NCI-H774 (cell line): ENCODE data around the gene MGAT4A.
"Not testable (repeated sequence)": the region's sequence is repeated elsewhere in the genome, so short reads cannot be mapped to it uniquely, and the experiment has no call there.

Experiments
- DNase-seq: peaks from one replicate; lab custom pipeline; 2025; lab: John Stamatoyannopoulos, UW

The MGAT4A gene

DNA sequence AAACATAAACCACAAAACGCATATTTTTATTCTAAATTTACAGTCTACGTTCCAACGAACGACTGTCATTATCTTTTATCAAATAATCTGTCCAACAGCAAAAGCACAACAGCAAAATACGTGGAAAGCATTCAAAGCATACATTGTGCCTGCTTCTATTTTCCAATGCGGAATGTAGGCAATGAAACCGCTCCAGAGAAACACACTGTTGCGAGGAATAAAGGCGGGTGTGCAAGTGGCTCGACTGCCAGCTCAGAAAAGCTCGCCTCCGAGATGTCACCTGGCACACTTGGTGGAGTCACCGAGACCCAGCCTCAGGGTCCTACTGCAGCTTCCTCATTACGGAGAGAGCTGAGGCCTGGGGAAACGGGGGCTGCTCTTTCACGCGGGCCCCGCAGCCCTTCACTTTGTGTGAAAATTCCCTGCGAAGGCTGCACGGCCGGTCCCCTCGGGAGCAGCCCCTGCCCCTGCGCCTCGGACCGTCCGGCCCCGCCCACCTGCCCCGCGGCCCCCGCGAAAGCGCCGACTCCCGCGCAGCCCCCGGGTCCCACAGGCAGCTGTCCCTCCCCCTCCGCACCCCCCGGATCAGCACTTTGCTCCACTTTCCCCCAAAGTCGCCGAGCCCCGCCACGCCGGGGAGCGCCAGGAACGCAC, 752 bp downstream of the MGAT4A start:
- peak; percentile 53 for DNase-seq

DNA sequence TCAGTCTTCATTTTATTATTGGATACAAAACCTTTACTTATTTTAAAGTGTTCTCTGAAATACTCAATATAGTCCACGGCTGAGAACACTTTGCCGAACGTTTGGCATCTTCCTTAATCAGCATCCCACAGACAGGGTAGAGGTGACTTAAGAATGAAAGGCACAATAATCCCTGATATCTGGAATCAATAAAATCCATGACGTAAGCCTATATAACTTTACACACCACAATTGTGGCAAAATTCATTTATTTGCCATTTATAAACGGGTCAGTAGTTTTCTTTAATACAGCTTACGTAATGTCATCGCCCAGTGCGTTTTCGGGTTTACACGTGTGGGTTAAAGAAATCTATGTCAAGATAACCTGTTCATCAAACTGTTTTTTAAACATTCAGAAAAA, 1.3 kb downstream of the MGAT4A start:
- DNase-seq, result no peak

DNA sequence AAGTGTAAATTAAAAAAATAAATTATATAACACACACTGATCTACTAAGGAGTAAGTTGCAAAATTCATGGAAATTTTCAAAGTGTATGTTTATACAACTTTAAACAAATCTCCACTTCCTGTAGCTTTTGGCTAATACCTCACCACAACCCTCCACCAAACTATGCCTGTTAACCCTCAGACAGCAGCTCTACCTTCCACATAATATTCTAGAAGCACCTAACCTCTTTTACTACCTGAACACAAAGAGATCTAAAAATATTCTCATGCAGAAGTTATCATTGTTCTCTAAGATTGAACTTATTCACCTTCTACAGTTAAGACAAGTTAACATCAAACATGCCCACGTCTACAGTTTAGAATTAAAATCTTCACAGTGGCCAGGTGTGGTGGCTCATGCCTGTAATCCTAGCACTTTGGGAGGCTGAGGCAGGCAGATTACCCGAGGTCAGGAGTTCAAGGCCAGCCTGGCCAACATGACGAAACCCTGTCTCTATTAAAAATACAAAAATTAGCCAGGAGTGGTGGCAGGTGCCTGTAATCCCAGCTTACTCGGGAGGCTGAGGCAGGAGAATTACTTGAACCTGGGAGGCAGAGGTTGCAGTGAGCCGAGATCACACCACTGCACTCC, 2.7 kb downstream of the MGAT4A start:
- not testable (repeated sequence) for DNase-seq

DNA sequence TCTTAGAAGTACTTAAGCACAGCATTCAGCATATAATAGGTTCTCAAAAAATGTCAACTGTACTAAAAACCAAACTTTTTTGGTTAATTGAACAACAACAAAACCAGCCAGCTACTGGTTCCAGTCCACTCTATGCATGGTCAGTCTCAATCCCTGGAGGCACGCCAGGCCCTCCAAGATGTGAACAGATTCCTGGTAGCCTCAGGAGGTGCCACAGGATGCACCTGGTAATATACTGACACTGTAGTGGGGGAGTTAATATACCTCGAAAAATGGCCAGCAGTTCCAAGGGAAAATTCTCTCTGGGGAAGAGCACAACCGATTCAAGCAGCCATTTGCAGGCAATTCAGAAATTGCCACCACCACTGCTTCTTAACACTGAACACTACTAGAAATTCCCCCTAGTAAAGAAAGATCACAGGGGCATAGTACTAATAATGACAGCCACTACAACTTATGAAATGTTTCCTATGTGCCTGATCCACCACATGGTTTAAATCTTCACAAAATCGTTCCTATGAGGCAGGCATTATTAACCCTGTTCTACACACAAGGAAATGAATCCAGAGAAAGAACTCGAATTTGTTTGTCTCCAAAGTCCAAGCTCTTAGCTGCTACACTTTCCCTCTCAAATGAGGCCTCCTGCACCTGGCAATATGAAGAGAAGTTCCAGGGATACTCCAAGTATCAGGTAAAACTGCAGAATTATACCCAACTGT, 3.4 kb downstream of the MGAT4A start:
- DNase-seq, result no peak

DNA sequence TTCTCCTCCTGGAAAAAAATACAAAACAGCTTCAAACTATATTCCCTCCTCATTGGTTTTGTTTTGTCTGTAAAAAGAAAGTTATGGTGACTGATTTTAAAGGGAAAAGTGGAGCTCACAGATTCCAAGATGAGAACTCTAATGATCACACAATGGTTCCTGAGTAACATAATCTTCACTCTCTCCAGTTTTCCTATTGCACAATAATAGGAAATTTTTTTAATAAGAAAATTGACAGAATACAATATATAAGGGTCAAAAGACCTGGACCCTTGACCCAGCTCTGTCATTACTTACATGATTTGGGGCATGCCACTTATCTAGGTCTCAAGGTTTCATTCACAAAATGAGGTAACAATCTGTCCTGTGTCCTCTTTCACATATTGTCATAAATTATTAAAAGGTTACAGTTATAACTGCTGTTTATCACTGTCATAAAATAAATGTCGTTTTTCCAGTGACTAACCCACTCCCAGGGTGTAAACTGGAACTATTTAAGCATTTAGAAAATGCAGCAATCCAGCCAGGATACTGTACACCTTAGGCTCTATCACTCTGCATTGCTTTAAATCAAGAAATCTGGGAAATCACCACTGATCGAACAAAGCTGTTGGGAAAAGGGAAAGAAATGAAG, 4.1 kb downstream of the MGAT4A start:
- no peak for DNase-seq

DNA sequence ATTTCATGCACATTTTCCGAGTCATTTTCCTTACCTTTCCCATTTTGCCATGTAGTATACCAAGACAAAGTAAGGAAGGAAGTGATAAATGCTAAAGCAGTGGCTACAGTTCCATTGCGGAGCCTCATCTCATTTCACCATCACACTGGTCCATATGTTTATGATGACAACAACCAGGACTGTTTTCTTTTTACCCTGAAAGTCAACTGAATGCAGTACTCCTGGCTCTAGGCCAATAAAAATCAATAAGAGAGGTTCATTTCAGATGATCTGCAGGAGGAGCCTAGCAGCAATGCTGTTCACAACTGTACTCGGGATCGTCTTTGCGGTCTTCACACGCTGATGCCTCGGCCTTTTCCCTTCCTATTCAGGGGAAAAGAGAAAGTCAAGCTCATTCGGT, 4.7 kb downstream of the MGAT4A start:
- DNase-seq, result no peak

DNA sequence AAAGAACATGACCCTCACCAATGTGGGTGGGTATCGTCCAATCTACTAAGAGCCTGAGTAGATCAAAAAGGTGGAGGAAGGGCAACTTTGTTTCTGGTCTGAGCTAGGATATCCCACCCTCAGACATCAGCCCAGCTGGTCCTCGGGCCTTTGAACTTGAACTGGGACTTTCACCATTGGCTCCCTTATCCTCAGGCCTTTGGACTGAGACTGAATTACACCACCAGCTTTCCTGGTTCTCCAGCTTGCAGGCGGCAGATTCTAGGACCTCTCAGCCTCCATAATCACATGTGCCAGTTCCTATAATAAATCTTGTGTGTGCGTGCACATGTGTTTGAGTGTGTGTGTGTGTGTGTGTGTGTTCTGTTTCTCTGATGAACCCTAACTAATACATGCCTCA, 10.6 kb downstream of the MGAT4A start:
- DNase-seq, result no peak

DNA sequence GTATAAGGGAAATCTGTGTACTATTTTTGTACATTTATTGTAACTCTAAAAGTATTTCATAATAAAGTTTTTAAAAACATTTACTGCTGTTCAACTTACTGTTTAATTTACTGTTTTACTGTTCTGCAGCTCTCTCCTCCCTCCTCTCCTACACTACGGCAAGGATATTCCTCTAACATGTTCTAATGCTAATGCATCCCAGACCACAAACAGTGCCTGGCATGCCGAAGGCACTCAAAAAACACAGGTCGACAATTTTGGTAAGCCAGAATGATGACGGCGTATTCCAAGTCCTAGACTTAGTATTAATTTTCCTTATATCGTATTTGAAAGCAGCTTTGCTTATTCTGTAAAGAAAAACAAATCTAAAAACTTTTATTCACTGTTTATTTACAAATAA, 13.3 kb downstream of the MGAT4A start:
- DNase-seq, result no peak

DNA sequence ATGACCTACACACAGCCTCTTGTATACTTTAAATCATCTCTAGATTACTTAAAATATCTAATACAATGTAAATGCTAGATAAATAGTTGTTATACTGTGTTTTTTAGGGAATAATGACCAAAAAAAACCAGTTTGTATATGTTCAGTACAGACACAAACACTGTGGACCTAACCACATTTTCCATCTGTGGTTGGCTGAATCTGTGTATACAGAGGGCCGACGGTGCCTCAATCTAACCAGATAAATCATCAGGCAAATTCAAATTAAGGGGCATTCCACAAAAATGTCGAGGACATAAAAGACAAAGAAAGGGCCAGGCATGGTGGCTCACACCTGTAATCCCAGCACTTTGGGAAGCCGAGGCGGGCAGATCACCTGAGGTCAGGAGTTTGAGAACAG, 14.1 kb downstream of the MGAT4A start:
- DNase-seq, result no peak

DNA sequence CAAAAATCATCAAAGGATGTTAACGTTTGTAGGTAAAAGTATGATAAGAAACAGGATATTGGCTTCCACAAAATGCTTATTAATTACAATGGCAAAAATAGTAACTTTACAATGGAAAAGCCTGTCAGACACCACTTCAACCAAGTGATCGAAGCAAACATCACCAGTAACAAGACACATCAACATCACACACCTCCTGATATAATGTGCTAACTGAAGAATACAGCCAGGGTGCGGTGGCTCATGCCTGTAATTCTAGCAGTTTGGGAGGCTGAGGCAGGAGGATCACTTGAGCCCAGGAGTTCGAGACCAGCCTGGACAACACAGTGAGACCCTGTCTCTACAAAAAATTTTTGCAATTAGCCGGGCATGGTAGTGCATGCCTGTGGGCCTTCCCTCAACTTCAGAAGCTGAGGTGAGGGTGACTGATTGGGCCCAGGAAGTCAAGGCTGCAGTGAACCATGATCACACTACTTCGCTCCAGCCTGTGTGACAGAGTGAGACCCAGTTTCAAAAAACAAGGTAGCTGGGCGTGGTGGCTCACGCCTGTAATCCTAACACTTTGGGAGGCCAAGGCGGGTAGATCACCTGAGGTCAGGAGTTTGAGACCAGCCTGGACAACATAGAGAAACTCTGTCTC, 15.0 kb downstream of the MGAT4A start:
- DNase-seq, result no peak

DNA sequence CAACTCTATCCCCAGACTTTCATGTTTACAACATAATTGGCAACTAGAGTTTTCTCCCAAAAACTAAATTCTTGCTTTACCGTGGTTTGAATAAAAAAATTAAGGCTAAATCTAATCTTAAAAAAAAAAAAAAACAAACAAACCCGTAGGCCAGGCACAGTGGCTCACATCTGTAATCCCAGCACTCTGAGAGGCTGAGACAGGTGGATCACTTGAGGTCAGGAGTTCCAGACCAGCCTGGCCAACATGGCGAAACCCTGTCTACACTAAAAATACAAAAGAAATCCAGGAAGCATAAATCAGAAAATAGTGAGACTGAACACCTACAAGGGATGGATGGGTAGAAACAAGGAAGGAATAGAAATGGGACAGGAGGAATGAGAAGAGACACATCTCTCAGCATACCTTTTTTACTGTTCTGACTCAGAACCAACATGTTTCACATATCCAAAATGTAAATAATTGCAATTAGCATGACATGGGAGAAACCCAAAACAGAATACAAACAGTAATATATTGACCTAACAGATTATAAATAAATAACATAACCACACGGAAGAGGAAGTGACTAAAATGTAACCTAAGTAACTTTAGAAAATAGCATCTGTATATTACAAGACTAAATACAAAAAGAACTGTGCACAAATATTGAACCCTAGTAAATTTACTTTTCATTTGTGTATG, 17.5 kb downstream of the MGAT4A start:
- no peak for DNase-seq

DNA sequence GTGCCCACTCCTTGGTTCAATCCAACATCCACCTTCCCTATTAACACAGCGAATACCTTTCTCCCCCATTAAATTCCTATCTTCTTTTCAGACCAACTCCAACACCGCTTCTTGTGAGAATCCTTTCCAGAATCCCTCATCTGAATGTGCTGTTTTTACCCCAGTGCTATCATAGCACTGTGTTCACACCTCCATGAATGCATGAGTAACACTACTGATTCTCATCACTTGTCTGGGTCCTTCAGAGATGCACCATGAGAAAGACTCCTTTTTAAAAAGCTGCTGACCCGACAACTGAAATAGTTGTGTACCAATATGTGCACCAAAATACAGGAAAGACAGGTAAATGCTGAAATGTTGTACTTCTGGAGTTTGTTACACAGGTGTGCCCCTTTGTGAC, 18.8 kb downstream of the MGAT4A start:
- no peak for DNase-seq

DNA sequence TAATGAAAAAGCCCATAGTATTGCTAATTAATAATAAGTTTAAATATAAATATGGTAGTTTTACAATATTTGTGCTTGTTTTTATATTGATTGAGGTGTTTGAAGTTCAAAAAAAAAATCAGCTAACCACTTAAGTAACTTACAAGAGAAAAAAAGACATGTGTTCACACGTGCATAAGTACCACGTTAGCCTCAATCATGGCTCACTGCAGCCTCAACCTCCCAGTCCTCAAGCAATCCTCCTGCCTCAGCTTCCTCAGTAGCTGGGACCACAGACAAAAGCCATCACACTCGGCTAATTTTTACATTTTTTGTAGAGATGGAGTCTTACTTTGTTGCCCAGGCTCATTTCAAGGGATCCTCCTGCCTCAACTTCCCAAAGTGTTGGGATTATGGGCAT, 19.4 kb downstream of the MGAT4A start:
- DNase-seq, result no peak

DNA sequence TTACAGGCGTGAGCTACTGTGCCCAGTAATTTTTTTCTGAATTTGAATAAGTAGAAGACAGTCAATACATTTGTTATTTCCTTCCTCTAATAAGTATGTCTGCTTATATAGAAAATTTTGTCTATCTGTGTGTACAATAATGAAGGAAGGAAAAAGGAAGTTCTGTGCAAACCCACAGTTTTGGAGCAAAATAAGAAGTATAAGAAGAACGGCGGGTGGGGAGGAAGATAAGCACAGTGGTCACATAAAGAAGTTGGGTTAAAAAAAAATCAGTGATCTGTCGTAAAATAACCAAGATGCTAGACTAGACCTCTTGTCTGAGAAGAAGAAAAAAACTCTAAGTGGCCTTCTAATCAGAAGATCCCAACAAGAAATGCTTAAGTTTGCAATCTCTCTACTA, 20.2 kb downstream of the MGAT4A start:
- DNase-seq, result no peak

DNA sequence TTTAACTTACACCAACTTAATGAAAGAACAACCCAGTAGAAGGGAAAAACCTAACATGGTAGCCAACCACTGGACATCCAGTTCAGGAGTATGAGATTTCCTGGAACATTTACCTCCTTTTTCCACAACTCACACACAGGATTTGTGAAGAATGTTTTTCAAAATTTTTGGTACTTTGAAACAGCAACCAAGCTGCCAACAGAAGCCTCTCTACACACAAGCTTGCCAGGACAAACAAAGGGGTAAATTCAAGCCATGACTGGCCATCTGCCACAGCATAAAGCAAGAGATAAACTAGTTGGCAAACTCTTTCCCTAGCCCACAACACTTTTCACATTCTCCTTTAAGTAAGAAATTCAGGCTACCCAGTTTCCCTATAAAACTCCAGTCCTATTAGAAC, 21.4 kb downstream of the MGAT4A start:
- DNase-seq, result no peak

DNA sequence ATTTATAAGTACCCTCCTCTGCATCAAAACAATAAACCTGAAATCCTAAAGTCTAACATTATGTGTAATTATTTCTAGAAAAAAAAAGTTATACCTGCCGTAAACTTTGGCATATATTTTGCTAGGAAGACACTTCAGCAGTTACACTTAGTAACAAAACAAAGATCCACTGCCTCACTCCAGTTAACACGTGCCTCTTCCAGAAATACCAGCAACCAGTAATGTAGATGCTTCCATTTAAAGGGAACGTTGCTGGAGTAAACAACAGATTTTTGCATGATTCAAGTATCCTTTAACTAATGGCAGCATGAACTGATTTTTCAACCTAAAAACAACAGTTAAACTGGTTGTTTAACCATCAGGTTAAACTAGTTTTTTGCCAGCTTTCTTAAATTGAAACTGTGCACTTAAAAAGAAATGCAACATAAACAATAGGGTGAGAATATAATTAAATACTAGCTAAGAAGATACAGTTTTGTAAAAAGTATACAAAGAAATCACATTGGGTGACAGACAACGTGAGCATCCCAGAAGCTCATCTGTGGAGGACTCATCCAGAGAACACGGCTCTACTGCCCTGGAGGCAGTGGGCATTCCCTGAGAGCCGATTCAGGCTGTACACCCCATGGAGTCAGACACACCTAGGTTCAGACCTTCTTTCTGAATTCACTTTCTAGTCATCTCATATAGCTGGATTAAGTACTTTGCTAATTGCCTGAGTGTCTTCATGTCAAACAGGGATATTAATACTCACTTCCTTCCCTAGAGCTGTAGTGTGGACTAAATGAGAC, 22.3 kb downstream of the MGAT4A start:
- DNase-seq, result no peak

DNA sequence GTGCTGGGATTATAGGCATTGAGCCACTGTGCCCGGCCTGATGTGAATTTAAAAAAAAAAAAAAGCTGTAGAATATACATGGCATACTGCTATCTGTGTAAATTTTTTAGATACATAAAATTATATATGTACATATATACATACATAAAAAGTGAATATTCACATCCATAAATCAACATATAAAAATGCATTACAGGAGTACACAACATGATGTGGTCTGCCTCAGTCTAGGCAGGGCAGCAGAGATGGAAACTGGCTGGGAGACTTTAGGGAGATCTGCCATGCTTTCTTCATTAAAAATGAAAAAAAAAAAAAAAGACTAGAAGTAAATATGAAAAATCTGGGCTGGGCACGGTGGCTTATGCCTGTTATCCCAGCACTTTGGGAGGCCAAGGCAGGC, 24.3 kb downstream of the MGAT4A start:
- no peak for DNase-seq

DNA sequence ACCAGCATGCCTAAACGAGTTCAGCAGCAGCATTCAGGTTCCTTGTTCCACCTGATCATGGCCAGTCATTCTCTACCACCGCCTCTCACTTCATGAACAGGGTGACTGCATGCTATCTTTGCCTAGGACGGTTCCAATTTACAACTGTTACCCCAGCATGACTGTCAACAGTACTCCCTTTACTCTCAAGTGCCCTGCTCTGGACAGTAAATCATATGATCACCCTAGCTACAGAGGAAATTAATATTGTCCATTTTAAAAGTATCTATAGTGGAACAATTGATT, 25.7 kb downstream of the MGAT4A start:
- no peak for DNase-seq

DNA sequence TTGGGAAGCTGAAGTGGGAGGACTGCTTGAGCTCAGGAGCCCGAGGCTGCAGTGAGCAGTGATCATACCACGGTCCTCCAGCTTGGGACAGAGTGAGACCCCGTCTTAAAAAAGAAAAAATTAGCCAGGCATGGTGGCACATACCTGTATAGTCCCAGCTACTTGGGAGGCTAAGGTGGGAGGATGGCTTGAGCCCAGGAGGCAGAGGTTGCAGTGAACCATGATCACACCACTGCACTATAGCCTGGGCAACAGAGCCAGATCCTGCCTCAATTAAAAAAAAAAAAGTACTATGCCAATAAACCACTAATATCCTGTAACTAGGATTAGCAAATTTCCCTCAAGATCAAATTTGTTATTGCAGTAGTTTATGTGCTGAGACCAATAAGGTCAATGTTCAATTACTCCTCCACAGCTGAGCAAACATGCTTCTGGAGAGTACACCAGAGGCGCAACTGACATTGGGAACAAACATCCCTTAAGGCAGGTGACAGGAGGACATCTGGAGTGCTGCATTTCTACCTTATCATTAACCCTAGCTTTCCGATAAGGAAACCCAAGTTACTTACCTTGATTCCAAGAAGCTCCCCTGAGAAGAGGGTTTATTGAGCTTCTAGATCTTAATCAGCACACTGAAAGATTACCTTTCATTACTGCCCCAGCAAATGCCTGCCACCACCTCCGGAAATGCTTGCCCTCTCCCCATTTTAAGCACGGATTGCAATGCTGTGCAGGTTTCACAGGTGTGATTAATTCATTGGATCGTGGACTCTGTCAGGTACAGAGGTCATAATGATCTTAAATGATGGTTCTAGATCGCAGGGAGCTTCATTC, 26.2 kb downstream of the MGAT4A start:
- peak; percentile 89 for DNase-seq

DNA sequence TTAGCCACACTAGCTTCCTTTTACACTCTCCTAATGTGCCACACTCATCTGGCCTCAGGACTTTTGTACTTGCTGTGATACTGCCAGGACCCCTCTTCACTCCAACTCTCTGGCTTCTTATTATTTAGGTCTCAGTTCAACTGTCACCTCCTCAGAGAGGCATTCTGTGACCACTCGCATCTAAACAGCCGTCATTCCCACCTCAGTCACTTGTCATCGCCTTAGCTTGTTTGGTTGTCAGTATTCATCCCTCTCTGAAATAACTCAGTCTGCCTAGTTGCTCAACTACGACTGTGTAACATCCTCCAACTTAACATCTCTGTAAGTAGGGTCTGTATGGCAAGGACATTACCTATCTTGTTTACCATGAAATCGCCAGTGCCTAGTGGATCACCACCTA, 27.2 kb downstream of the MGAT4A start:
- no peak for DNase-seq
